Hematopoietic multipotent progenitor cell treated with erythropoietin and hydrocortisone succinate and interleukin-3 and kit ligand, for 6 days (in vitro differentiated cells): Measurements from ENCODE around the gene RSPRY1.
"Not testable (repeated sequence)": the region's sequence is repeated elsewhere in the genome, so short reads cannot be mapped to it uniquely, and the experiment has no call there.

ENCODE experiments used
- DNase-seq: peaks from one replicate; pipeline ENCODE4 v3.0.0-alpha.2; 2015

RSPRY1 gene

DNA sequence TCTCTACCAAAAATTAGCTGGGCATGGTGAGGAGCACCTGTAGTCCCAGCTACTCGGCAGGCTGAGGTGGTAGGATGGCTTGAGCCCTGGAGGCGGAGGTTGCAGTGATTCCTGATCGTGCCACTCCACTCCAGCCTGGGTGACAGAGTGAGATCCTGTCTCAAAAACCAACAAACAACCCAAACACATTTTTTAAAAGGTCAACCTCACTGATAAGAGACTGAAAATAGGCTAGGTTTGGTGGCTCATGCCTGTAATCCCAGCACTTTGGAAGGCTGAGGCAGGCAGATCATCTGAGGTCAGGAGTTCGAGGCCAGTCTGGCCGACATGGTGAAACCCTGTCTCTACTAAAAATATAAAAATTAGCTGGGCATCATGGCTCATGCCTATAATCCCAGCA is 89.8 kb downstream of the RSPRY1 start:
- not testable (repeated sequence) for DNase-seq

- DNase-seq, result peak; percentile 21
Observed at GRCh38 chr16:57276596-57276995, 90.5 kb downstream of the RSPRY1 start.

GRCh38 chr16:57277586-57277985 is 91.5 kb downstream of the RSPRY1 start:
- peak; percentile 83 for DNase-seq

DNA sequence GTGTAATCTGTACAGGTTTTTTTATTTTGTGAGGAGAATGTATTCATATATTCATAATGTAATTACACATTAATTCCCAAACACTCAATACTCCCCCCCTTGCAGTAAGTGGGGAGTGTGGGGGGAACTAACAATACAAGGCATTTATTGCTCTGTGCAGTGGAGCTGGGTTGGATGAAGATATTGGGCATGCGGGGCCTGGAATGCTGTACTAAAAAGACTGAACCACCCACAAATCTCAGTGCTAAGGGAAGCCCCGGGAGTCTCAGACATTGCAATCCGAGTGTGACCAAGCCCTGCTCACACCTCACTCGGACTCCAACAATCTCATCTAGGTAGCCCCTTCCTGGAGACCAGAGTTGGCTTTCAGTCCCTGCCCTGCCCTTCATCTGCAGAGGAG is 92.4 kb downstream of the RSPRY1 start:
- DNase-seq, result no peak

- DNase-seq, result no peak
Observed at GRCh38 chr16:57279780-57280638, 93.9 kb downstream of the RSPRY1 start.

DNA sequence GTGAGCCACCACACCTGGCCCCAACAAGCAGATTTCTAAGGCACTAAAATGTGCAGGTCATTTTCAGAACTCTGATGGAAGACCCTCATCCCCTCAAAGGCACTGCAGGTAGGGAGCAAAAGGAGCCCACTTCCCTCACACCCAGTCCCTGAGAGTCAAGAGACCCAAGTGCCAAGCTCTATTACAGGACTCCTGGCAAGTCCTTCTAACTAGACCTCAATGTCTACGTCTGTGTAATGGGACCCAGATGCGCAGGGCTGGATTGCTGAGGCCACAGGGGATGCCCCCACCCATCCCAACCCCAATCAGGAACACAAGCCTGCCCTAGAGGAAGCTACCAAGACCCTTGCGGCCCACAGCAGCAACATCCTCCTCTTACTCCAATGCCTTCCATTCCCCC is 95.7 kb downstream of the RSPRY1 start:
- DNase-seq, result no peak

DNA sequence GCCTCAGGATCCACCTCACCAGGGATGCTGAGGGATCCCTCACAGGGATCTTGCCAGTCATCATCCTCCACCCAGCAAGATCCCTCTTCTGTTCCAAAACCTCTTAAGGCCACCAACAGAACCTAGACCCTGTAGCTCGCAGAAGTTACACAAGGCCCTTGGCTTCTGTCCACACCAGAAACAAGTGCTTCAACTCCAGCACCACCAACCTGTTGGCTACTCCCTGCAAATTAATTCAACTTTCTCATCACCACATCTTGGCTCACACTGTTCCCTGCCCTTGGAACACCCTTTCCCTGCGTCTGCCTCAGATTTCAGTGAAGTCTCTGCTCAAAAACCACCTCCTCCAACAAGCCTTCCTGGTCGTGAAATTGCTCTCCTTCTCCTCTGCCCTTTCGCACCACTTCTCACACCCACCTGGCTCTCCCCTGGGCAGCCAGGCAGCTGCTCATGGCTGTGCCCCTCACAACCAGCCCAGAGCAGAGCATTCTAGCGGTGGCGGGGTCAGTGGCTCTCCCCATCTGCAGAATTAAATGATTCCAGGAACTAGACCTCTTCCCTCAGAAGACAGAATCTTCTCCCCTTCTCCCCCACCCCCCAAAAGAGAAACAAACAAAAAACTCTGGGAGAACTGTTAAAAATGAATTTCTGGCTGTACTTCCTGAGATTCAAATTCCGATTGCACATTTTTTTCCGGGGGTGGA is 96.5 kb downstream of the RSPRY1 start:
- no peak for DNase-seq

DNA sequence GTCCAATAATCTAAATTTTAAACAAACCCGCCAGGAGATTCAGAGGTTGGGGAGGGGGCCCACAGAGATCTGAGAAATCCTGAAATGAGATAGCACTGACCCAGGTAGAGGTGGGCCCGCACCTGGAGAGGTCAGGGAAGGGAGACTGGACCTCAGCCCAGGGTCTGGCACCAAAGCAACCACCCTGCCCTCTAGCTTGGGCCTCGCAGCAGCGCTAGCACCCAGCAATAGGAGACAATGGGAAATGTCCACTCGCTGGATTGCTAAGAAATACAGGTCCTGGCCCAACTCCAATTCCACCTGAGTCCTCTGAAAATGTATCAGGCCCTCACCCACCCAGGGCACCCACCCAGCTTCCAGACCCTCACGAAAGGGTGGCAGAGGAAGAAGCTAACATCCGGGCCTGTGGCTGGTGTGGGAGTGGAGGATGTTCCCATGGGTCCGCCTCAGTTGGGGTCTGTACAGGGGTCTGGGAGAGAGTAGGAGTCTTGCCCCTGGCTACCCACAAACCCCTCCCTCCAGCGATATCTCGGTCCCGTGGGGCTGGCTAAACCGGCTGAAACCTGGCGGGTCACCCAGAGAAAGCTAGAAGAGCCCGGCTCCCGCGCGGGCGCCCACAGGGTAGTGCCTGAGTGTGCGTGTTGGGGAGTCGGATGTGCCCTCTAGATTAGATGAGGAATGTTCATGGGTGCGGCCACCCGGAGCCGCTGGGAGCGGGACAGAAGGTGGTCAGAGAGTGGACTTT is 97.3 kb downstream of the RSPRY1 start:
- no peak for DNase-seq

- DNase-seq, result no peak
Observed at GRCh38 chr16:57283959-57284208, 97.8 kb downstream of the RSPRY1 start.

GRCh38 chr16:57284209-57284951 is 98.3 kb downstream of the RSPRY1 start, which contains the start of gene PLLP:
Gene PLLP (minus strand): TSS chr16:57284672. CDS start chr16:57284540, 132 bp downstream.
- peak; percentile 42 for DNase-seq

DNA sequence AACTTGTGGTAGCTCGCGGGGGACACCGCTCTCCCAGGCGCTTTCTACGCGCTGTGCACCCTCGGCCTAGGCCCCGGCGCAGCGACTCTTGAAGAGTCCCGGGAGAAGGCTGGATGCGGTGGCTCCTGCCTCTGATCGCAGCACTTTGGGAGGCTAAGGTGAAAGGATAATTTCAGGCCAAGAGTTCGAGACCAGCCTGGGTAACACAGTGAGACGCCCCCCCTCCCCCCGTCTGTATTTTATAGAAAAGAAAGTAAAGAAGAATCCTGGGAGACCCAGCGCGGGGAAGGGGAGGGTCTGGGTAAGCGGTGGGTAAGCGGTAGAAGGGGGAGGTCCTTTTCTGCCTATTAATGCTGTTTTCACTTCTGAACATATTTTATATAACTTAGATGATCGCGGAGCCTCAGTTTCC is 98.8 kb downstream of the RSPRY1 start:
- DNase-seq, result no peak

DNA sequence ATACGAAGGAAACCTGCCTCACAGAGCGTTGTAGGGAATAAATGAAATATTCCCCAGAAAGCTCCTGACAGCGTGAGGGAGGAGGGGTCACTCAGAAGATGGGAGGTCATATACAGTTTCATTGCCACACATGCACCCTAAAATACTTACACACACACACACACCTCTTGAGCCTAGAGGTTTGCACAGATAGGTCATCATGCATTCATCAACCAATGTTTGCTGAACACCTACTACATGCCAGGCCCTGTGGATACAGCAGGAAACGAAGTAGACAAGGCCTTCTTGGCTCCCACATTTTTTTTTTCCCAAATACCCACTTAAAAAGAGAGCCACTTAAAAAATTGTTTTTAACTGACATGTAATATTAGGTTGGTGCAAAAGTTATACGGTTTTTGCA is 99.2 kb downstream of the RSPRY1 start:
- DNase-seq, result no peak

GRCh38 chr16:57289391-57290257 is 103.5 kb downstream of the RSPRY1 start:
- no peak for DNase-seq
